Heart left ventricle (tissue), 16 donors: ENCODE data around the gene TNFSF15. TPM values are rescaled to one million over a fixed set of nuclear protein-coding genes. Genes with fewer than 3 reads are reported as not detected.

ENCODE experiments used
- ATAC-seq, 4 donors: fragments of 200-7000 bp; cut with Tn5 transposase; one replicate each; pipeline ENCODE4 v1.9.1; 2020 to 2022; ENCODE audit warnings: moderate library complexity in 4 of 4, mild to moderate bottlenecking in 3 of 4, moderate number of reproducible peaks in 1 of 4
- DNase-seq, 5 donors: peaks; one replicate each; pipeline ENCODE4 v3.0.0-alpha.2; 2020
- H3K27ac ChIP-seq, 12 donors: fragments of 200-600 bp; sonication (generic) in 4 of 12; one replicate each; pipeline versions ENCODE4 v1.5.0 to v1.8.0; 2016 to 2022; ENCODE audit warnings: mild to moderate bottlenecking in 2 of 12
- H3K27me3 ChIP-seq, 9 donors: fragments of 200-600 bp; sonication (generic) in 2 of 9; one replicate each; pipeline versions ENCODE4 v1.5.1 to v1.8.0; 2016 to 2022; ENCODE audit warnings: mild to moderate bottlenecking in 3 of 9
- H3K36me3 ChIP-seq, 9 donors: fragments of 200-600 bp; sonication (generic) in 2 of 9; one replicate each; pipeline versions ENCODE4 v1.5.0 to v1.8.0; 2018 to 2022; ENCODE audit warnings: mild to moderate bottlenecking in 2 of 9
- H3K4me1 ChIP-seq, 12 donors: fragments of 200-600 bp; sonication (generic) in 4 of 12; one replicate each; pipeline versions ENCODE4 v1.5.0 to v1.8.0; 2016 to 2022; ENCODE audit warnings: mild to moderate bottlenecking in 3 of 12
- H3K4me3 ChIP-seq, 12 donors: fragments of 200-600 bp; sonication (generic) in 4 of 12; one replicate each; pipeline versions ENCODE4 v1.5.0 to v1.8.0; 2017 to 2022; ENCODE audit warnings: mild to moderate bottlenecking in 9 of 12, moderate library complexity in 4 of 12
- H3K9me3 ChIP-seq, 12 donors: fragments of 200-600 bp; sonication (generic) in 4 of 12; one replicate each; pipeline versions ENCODE4 v1.5.0 to v1.8.0; 2016 to 2022; ENCODE audit warnings: mild to moderate bottlenecking in 1 of 12
- POLR2A ChIP-seq, 2 donors: fragments of 450-650 bp; IDR thresholded peaks; one replicate each; pipeline ENCODE4 v1.6.1; 2017; ENCODE audit warnings: antibody characterized with exemption in 2 of 2, mild to moderate bottlenecking in 2 of 2, moderate library complexity in 2 of 2
- WGBS, 4 donors: extraction: QIAGEN DNeasy Blood & Tissue Kit in 2 of 4; methylation state at CpG; one replicate each; pipeline versions ENCODE4 v1.1.5 to v1.1.7; 2013 to 2018; 5-methylcytosine and 5-hydroxymethylcytosine counted together
- intact Hi-C, 10 donors: fragments of 100-400 bp; cut with DNase I; formaldehyde crosslinking; loops; one replicate each; pipeline versions ENCODE4 v1.11.1 to v1.14.2; 2022
- polyA plus RNA-seq, 2 donors: library from polyadenylated mRNA; stranded (reverse); fragments of 200-250 nt; gene quantifications; one replicate each; pipeline ENCODE4 v1.2.3, GENCODE V29; 2013
- total RNA-seq, 9 donors: library from RNA; depleted of rRNA in 2 of 9; stranded (reverse); fragments of >200 nt in 2 of 9; fragmentation: NEBNext Ultra II Directional in 3 of 9; extraction: Animal tissue kit (Norgen Biotek cat#: 25700) in 3 of 9; gene quantifications; one replicate each; pipeline versions ENCODE4 v1.1.0 to v1.2.4, GENCODE V29; 2016 to 2023
- TF ChIP-seq, protein P1 (sequence below), 12 donors: fragments of 200-600 bp; sonication (generic) in 4 of 12; IDR thresholded peaks; one replicate each; pipeline versions ENCODE4 v1.5.0 to v1.8.0; 2018 to 2022; ENCODE audit warnings: antibody characterized with exemption in 12 of 12, mild to moderate bottlenecking in 5 of 12
- donor health status: ischemic (EF 13 %, LVEDD 7.1; RV severe dilation, severe dysfunction).
- donor health status: healthy with polysubstance abuse.
- donor health status: DM: no; HTN: yes; CAD: no.
- donor health status: DM: no; HTN: no; CAD: no.
- donor health status: ischemic (EF 25% LVEDD 6.9; RV normal size, moderate dysfunction).
- donor health status: ischemic (EF 25% LVEDD 5.7; RV mildly dilated, moderate dysfunction).
- donor health status: healthy.
- donor health status: DM: yes; HTN: yes; CAD: no.
- donor health status: ischemic (EF 35%, LVEDD 5.7; RV mildly dilated, moderate dysfunction).
- donor health status: nonischemic (EF 11% LVEDD 7.7; RV severe dilation, severe dysfunction).
- donor health status: DM: yes; HTN: yes; CAD: no.
- donor health status: PGD.
- donor health status: ischemic (EF 29% LVEDD 5.4; RV normal size, mild dysfunction).
- donor health status: nonischemic (EF 23%, LVEDD 6.1; RV moderate dilation, normal function).

Gene TNFSF15
- total and polyA plus RNA-seq, 11 donors: 0.03 to 1.4 (median 0.16) TPM; not detected in 5

DNA sequence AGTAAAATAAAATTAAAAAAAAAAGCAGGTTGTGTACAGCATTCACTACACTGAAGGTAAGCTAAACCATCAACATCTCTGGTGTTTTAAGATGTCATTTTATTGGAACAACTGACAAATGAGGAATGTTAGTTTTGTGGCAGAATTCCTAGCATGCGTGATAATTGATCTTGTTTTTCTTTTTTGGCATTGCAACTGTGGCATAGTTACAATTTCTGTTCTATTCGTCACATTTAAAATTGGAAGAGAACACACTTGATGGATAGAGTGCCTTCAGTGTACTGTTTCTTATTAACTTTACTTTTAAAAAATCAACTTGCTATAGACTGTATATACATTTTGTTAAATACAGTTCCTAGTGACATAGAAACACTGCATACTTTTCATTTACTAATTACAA lies 43.6 kb upstream of the TNFSF15 start:
- TF ChIP-seq, protein P1, sequence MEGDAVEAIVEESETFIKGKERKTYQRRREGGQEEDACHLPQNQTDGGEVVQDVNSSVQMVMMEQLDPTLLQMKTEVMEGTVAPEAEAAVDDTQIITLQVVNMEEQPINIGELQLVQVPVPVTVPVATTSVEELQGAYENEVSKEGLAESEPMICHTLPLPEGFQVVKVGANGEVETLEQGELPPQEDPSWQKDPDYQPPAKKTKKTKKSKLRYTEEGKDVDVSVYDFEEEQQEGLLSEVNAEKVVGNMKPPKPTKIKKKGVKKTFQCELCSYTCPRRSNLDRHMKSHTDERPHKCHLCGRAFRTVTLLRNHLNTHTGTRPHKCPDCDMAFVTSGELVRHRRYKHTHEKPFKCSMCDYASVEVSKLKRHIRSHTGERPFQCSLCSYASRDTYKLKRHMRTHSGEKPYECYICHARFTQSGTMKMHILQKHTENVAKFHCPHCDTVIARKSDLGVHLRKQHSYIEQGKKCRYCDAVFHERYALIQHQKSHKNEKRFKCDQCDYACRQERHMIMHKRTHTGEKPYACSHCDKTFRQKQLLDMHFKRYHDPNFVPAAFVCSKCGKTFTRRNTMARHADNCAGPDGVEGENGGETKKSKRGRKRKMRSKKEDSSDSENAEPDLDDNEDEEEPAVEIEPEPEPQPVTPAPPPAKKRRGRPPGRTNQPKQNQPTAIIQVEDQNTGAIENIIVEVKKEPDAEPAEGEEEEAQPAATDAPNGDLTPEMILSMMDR (IDR thresholded peaks at IDR 0.05): no peak
- 74 to 80% (median 79%) methylated on average over 2 of the region's 2 CpGs for WGBS, 4 donors
- H3K4me3 ChIP-seq: no peak overlapping the region
- peaks cover 0 to 26% (median 0%) of the 10 kb centered on the region in 12 donors for H3K4me1 ChIP-seq
- no peaks in the 10 kb centered on the region for H3K36me3 ChIP-seq
- H3K27me3 ChIP-seq: no peaks in the 10 kb centered on the region
- ATAC-seq (no peak), DNase-seq (no peak)
- no peak overlapping the region for H3K27ac ChIP-seq
- intact Hi-C loops: no loop called here
- no peaks in the 10 kb centered on the region for H3K9me3 ChIP-seq

DNA sequence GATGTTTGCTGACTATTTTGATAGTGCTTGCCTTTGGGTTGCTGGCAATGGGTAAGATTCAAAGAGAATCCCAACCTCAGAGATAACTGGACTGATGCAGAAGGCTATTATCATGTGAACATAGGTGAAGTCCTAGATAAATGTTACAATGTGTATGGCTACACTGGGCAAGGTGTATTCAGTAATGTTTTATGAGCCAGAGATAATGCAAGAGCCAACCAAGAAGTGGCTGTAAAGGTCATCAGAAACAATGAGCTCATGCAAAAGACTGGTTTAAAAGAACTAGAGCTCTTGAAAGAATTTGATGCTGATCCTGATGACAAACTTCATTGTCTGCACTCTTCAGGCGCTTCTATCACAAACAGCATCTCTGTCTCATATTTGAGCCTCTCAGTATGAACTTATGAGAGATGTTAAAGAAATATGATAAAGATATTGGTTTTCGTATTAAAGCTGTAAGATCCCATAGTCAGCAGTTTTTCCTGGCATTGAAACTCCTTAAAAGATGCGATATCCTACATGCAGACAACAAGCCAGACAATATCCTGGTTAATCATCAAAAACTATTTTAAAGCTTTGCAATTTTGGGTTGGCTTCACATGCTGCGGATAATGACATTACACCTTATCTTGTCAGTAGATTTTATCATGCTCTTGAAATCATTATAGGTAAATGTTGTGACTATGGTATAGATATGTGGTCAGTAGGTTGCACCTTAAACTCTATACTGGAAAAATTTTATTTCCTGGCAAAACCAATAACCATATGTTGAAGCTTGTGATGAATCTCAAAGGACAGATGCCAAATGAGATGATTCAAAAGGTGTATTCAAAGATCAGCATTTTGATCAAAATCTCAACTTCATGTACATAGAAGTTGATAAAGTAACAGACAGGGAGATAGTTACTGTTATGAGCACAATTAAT lies 41.9 kb upstream of the TNFSF15 start:
- DNase-seq (no peak), ATAC-seq (no peak)
- Histone ChIP-seq H3K4me3 (no peak overlapping the region), H3K36me3 (no peaks in the 10 kb centered on the region), H3K9me3 (no peaks in the 10 kb centered on the region), H3K4me1 (peaks cover 0 to 22% (median 0%) of the 10 kb centered on the region in 12 donors), H3K27me3 (no peaks in the 10 kb centered on the region), H3K27ac (no peak overlapping the region)
- TF ChIP-seq, protein P1 (IDR thresholded peaks at IDR 0.05): no peak
- TF ChIP-seq POLR2A (IDR thresholded peaks at IDR 0.05): no peak
- WGBS, 4 donors: 86 to 94% (median 90%) methylated on average over 4 of the region's 4 CpGs
- intact Hi-C loops: no loop called here

DNA sequence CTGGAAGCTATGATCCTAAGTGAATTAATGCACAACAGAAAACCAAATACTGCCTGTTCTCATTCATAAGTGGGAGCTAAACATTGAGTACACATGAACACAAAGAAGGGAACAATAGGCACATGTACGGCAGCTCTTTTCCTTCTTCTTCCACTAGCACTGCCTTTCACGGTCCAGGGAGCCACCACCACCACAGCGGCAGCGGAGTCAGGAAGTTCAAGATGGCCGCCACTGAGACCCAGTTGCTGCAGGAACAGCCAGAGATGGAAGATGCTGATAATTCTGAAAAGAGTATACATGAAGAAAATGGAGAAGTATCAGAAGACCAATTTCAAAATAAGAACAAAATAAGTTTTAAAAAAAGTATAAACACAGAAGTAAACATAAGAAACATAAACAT lies 39.5 kb upstream of the TNFSF15 start:
- no peak for ATAC-seq

DNA sequence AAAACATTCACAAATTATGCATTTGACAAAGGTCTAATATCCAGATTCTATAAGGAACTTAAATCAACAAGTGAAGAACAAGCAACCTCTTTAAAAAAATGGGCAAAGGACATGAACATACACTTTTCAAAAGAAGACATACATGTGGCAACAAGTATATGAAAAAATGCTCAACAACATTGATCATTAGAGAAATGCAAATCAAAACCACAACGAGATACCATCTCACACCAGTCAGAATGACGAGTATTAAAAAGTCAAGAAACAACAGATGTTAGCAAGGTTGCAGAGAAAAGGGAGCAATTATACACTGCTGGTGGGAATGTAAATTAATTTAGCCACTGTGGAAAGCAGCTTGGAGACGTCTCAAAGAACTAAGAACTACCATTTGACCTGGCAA lies 38.9 kb upstream of the TNFSF15 start:
- no peak for TF ChIP-seq POLR2A (IDR thresholded peaks at IDR 0.05)
- TF ChIP-seq, protein P1 (IDR thresholded peaks at IDR 0.05): no peak
- intact Hi-C loops: no loop called here
- no peak overlapping the region for H3K4me3 ChIP-seq
- WGBS, 4 donors: 58 to 72% (median 65%) methylated on average over 3 of the region's 3 CpGs
- ATAC-seq (no peak), DNase-seq (no peak)
- peaks cover 0 to 5% (median 0%) of the 10 kb centered on the region in 12 donors for H3K9me3 ChIP-seq
- H3K27me3 ChIP-seq: no peaks in the 10 kb centered on the region
- no peaks in the 10 kb centered on the region for H3K36me3 ChIP-seq
- no peak overlapping the region for H3K27ac ChIP-seq
- no peaks in the 10 kb centered on the region for H3K4me1 ChIP-seq

More for the DNA sequence above, 39.5 kb upstream of the TNFSF15 start:
- intact Hi-C loops: no loop called here
- no peak overlapping the region for H3K4me3 ChIP-seq
- H3K27me3 ChIP-seq: no peaks in the 10 kb centered on the region
- WGBS, 4 donors: 84 to 94% (median 92%) methylated on average over 5 of the region's 5 CpGs
- no peak for TF ChIP-seq POLR2A (IDR thresholded peaks at IDR 0.05)
- TF ChIP-seq, protein P1 (IDR thresholded peaks at IDR 0.05): no peak
- no peaks in the 10 kb centered on the region for H3K36me3 ChIP-seq
- DNase-seq: no peak
- H3K9me3 ChIP-seq: peaks cover 0 to 5% (median 0%) of the 10 kb centered on the region in 12 donors
- no peaks in the 10 kb centered on the region for H3K4me1 ChIP-seq
- H3K27ac ChIP-seq: no peak overlapping the region
